GOT3 (cell line): ENCODE measurements around the gene KHNYN.
"Not testable (repeated sequence)": the region's sequence is repeated elsewhere in the genome, so short reads cannot be mapped to it uniquely, and the experiment has no call there.

Experiments used
- DNase-seq: peaks from one replicate; lab custom pipeline; 2025; ENCODE audit warnings: mixed read lengths; lab: John Stamatoyannopoulos, UW

The KHNYN gene

DNA sequence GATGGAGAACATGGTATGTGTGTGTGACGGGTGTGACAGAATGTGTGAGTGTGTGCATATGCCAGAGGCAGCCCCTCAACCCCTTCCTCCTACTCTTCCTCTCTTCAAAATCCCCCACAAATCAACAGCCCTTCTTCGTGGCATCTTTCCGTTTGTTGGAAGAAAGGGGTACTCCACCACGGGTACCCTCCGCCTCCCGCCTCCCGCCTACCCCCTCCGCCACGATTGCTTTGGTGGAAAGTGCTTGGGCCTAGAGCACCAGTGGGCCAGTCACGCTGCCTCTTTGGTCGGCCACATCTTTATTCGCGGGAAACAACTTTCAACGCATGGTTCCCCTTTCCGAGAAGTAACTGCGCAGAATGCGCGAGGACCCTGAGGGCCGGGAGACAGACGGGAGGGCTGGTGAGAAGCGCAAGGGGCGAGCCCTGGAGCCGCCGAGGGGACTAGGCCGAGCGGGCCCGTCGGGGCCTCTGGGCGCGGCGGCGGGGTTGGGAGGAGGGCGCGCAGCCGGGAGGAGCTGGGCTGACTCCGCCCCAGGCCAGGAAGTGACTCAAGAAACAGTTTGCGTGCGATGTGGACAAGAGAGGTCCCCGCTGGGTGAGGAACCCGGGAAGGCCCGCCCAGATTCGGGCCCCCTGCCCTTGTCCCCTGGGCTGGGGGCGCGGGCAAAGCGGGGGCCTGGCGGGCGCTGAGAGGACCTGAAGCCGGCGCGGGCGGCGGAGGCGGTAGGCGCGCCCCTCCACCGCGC, at the start of gene KHNYN, which contains the start of gene CBLN3:
KHNYN (plus strand) TSS at position 560 of the 748 bp plus-strand sequence. CDS start 777 bp downstream, outside the sequence.
CBLN3 (minus strand) TSS at position 274 of the 748 bp plus-strand sequence. CDS start 614 bp downstream, outside the sequence.
- peak; percentile 49 for DNase-seq

DNA sequence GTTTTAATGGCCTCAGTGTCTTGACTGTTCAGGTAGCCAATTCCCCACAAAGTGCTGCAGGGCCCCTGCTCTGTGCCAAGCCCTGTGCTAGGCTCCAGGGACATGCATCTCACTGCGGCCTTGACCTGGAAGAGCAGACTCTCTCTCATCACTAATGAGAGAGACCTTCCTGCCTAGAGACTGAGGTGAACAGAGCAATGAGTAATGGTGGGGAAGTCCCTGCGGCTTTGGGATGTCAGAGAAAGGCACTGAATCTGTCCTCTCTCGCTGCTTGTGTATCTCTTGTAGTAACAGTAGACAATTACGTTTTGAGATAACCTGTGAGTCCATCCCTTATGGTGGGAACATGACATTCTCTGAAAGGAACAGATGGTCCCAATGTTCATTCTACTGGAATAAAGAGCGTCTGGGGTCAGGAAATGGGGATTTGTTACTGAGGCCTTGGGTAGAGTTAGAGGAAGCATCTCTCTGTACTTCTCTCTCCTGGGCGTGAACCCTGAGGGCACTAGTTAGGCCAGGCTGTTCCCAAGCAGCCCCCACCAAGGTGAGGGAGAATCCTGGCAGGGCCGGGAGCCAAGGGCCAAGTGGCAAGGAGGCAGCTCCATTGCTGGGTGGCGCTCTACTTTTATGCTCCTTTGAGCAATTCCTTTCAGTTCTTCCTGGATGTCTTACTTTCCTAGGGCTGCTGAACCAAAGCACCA, 48.2 kb upstream of the KHNYN start:
- no peak for DNase-seq

DNA sequence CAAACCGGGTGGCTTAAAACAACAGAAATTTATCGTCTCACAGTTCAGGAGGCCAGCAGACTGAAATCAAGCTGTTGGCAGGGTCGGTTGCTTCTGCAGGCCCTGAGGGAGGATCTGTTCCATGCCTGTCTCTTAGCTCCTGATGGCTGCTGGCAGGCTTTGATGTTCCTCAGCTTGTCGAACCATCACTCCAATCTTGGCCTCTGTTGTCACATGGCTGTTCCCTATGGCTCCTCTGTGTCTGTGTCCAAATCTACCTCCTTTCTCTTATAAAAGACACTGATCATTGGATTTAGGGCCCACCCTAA, 47.7 kb upstream of the KHNYN start:
- no peak for DNase-seq

DNA sequence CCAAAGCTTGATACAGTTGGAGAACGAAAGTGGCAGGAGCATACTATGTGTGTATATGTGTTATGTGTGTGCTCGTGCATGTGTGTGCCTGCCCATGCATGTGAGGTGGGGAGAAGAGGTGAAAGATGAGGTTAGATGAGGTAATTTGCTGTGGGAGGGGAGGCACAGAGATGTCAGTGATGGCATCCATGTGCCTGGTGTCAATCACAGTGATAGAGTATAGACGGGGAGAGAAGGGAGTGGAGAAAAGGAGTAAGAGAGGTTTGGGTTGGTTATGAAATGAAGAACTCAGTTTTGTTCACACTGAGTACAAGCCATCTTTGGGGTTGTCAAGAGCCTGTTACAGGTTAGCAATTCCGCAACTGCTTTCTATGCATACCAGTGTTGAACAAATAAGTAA, 45.6 kb upstream of the KHNYN start:
- no peak for DNase-seq

DNA sequence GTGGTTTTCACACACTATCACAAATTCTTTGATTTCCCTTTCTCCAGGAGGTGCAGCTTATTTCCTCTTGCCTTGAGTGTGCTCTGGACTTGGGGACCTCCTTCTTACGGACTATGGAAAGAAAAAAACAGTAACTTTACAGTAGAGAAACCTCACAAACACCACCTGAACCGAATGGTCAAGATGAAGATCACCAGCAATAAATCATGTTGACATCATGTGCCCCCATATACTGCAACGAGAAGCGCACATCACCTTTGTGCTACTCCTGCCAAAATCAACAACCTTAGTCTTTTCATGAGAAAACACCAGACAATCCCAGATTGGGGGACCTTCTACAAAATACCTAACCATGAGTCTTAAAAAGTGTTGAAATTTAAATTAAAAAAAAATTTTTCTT, 44.2 kb upstream of the KHNYN start:
- no peak for DNase-seq

DNA sequence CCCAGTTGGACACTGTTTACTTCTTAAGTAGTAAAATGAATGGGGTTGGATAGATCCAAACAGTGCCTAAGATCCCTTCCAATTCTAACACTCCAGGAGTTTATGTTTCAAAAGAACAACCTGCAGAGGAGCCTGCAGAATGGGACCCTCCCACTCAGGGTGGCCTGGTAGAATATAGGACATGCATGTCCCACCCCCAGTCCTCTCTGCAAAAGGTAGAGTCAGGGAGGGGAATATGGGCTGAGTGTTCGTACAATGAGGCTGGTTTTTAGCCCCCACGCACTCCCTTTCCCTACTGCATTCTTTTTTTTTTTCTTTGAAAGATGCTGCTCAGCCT, 42.8 kb upstream of the KHNYN start:
- no peak for DNase-seq

DNA sequence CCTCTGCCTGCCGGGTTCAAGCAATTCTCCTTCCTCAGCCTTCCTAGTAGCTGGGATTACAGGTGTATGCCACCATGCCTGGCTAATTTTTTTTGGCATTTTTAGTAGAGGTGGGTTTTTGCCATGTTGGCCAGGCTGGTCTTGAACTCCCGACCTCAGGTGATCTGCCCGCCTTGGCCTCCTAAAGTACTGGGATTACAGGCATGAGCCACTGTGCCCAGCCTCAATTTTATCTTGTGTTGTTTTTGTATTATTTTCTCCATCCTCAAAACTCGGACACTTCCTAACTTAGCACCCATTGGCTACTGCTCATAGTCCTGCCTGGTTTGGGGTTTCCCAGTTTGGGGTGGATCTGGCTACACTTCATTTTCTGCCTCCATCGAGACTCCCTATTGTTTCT, 42.2 kb upstream of the KHNYN start:
- not testable (repeated sequence) for DNase-seq

DNA sequence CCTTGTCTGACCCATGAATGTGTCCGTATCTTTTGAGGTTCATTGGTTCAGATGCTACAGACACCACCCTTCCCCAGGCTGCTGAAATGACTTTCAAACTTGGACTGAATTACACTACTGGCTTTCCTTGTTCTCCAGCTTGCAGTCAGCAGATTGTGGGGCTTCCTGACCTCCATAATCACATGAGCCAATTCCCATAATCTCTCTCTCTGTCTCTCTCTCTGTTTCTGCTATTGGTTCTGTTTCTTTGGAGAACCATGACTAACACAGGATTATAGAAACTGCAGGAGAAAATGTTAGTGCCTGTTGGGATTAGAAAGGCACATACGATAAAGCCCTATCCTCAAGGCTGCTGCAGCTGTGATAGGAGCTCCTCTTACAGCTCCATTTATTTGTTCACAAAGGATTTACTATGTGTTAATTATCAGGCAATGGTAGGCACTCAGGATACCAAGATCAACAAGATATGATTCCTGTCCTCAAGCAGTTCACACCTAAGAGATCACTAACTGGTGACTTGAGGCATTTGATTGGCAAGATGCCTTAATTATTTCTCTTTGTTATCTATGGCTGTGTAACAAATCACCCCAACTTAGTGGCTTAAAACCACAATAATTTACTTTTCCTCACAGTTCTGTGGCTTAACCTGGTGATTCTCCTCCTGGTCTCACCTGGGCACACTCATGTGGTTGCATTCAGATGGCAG, 41.1 kb upstream of the KHNYN start:
- no peak for DNase-seq

DNA sequence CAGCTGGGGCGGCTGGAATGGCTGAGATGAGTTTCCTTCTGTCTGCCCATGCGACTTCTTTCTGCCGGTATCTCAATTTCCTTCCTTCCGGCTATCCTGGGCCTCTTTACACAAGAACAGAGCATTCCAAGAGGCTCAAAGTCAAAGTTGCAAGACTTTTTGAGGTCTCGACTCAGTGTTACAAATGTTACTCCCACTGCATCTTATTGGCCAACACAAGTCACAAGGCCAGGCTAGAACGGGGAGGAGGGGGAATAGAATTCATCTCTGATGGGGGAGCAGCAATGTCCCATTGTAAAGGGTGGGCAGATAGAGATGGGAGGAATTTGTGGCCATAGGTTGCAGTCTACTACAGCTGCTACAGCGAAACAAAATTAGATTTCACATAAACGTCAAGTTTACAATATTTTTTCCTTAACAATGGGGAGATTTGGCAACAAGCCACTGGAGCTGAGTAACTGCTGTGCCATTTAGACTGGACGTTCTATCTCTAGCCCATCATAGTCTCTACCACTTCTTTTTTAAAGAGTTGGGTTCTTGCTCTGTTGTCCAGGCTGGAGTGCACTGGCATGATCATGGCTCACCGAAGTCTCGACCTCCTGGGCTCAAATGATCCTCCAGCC, 40.4 kb upstream of the KHNYN start:
- DNase-seq, result no peak

DNA sequence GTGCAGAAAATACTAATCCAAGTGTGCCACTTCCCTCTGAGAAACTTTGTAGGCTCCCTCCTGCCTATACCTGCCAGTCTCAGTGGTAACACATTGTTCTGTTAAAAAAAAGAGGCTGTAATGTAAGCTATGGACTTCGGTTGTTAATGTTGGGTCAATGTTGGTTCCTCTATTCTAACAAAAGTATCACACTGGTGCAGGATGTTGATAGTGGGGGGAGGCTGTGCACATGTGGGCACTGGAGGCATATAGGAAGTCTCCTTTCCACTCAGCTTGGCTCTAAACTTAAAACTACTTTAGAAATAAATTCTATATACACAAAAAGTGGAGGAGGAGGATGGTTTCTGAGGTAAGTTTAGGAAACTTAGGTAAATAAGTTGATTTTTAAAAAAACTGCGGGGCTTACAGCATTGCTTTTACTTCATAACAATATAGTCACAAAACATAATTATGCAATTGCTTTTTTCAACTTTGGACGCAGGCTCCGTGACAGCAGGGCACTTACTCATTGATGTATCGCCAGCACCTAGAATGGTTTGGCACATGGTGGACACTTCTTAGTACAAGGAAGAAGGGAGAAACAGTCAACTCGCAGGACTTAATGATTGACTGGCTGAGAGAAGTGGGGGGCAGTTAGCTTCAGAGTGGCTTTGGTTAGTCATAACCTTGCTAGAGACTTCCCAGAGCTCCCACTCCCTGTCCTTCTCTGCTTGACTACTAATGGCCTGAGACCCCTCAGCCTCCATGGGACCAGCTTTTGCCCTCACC, 38.9 kb upstream of the KHNYN start:
- DNase-seq, result no peak

DNA sequence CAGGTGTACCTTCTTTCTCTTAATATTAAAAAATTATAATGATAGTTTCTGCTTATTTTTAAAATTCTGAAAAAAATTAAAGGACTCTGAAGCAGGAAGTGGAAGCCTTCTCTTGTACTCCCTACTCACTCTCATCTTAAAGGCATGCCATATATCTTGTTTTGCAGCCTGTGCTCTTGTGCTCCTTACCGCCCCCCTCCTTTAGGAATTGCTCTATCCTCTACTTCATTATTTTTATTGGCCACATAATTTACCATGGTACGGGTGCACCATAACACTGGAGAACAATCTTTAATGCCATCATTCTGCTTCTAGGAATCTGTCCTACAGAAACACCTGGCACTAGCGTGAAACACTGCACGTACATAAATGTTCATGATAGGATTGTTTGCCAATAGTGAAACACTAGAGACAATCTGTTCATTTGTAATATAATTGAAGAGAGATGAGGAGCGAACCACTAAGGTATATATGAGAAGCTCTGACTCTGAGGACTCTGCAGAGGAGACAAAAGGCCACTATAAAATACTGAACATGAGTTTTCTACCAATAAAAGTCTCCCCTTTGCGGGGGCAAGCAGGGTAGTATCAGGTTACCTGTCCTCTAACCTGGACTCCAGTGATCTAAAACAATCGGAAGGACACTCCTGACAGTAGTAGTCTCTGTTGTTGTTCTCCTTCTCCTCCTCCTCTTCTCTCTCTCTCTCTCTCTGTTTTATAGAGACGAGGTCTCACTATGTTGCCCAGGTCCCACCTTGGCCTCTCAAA, 37.2 kb upstream of the KHNYN start:
- DNase-seq, result no peak

DNA sequence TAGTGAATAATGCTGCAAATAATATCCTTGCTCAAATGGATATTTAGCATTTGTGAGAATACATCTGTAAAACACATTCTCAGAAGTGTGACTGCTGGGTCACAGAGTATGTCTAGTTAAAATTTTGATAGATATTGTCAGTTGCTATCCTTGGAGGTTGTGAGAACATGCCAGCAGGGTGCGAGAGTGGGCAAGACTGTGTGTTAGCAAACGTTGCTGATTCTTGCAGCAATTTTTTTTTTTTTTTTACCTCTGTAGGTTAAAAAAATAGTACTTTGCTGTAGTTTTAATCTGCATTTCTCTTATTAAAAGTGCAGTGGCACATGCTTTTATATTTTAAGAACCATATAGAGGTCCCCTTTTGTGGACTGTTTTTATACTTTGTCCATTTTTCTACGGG, 35.5 kb upstream of the KHNYN start:
- DNase-seq, result no peak

DNA sequence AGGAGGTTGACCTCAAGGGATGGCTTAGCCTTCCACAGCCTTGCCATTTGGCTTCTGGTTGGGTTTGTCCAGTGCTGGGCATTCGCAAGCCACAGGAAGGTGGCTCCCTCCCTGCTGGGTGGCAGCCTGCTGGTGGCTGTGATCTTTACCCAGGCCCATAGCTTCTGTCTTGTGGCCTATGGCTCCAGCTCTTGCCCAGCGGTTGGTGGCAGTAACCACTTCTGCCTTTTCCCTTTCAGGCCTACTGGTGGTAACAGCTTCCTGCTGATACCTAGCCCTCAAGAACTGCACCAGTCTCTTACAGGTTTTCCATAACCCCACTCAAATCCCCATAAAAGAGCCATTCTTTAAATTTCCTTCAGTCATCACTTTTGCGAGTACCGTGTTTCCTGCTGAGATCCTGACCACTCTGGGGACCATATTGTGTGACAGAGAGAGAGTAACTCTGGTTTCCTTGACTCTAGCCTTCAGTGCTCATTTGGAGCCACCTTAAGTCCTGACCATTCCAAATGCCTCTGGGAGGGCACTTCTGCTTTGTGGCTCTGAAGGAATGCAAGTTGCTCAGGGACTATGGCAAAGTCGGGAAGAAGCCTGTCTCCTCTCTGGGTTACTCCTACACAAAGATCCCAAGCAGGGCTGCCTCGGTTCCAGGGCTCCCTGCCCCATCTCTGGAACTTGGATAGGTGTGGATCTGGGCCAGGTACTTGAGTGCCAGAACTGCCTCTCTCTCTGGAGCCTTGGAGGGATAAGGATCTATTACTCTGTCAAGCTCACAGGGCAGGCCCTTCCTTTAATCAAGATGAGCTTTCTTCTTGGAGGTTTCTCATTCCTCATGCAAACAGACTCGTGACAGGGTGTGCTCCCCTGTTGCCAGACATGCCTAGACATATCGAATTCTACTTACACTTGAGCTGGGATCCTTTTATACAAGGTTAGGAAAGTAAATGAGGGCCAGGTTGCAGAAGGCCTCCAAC, 33.9 kb upstream of the KHNYN start:
- DNase-seq, result no peak

DNA sequence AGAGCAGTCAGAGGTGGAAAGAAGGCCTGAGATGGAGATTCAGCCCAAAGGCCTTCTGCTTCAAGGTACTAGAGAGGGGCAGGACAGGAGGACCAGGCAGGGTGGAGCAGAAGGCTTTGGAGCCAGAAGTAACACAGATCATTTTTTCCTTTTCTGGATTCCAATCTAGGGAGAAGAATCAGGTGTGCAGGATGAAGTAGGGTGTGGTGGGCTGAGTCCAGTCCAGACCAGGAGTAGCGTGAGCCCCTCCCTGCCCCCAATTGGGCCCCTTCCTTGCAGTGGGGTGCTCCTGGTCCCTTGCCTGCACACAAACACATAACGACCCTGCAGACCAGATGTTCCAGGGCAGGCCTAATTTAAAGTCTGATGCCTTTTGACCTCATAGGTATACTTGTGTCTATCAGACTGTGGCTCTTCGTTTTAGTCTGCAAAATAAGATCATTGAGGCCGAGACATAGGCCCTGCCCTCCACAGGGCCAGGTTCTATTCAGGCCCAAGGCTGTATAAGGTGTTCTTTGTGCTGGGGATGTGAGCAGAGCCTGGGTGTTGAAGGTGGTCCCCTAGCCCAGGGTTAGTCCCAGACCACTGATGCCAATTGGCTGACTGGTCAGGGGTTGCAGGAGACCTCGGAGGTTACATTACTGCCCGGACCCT, 32.0 kb upstream of the KHNYN start:
- DNase-seq, result no peak

DNA sequence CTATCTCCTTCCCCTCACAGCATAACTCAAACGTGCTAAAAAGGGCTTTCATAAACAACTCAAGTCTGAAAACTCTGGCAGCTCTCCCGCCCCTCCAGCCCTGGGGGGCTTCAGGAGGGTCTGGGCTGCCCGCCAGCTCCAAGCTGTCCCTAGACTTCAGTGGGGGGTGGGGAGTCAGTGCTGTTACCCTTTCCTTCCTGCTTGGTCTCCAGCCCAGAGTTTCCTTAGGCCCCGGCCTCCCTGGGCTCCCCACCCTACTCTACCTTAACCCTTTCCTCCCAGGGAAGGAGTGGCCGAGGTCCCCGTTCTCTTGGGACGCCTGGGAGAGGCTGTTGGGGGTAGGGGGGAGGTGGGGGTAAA, 31.5 kb upstream of the KHNYN start:
- no peak for DNase-seq

DNA sequence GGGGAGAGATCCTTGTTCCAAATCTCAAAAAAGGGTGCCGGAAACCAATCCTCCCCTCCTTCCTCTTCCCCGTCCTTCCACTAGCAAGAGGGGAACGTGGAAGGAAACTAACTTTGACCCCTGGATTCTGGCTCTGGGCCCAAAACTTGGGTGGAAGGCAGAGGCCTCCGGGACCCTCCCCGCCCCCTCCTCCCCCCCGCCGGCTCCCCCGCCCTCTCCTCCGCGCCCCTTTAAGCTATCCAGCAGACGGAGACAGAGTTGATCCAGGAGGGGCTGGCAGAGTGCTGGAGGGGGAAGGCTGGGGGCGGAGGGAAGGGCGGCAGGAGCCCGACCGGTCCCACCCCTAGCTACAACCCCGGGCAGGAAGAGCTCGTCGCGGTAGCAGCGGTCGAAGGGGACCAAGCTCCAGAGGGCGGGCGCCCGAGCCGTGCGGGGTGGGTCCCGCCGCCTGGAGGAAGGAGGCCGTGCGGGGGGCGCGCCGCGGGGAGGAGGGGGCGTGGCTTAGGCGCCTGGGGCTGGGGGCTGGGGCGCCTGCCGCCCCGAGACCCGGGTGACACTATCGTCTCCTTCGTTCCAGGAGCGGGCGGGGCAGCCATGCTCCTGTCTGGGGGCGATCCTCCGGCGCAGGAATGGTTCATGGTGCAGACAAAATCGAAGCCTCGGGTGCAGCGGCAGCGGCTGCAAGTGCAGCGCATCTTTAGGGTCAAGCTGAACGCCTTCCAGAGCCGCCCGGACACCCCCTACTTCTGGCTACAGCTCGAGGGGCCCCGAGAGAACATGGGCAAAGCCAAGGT, 30.9 kb upstream of the KHNYN start, which contains the start of gene NYNRIN:
NYNRIN (plus strand) TSS at position 351 of the 794 bp plus-strand sequence; CDS start at position 595, 244 bp downstream.
- DNase-seq, result no peak

DNA sequence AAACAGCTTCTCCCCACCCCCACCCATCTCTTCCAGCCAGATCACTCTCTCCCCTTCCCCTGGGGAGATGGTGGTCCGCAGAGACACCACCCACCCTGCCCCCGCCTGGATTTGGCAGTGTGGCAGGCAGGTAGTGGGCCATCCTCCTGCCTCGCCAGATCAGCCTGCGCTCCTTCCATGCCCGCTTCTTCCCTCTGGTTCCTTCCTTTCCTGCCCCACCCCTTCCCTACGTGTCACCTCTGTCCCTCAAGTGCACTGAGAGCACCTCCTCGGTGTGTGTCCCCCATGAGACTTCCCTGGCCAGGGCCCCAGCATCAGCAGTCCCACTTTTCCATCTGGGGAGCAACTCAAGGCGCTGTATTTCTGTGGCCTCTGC, 30.3 kb upstream of the KHNYN start:
- no peak for DNase-seq

DNA sequence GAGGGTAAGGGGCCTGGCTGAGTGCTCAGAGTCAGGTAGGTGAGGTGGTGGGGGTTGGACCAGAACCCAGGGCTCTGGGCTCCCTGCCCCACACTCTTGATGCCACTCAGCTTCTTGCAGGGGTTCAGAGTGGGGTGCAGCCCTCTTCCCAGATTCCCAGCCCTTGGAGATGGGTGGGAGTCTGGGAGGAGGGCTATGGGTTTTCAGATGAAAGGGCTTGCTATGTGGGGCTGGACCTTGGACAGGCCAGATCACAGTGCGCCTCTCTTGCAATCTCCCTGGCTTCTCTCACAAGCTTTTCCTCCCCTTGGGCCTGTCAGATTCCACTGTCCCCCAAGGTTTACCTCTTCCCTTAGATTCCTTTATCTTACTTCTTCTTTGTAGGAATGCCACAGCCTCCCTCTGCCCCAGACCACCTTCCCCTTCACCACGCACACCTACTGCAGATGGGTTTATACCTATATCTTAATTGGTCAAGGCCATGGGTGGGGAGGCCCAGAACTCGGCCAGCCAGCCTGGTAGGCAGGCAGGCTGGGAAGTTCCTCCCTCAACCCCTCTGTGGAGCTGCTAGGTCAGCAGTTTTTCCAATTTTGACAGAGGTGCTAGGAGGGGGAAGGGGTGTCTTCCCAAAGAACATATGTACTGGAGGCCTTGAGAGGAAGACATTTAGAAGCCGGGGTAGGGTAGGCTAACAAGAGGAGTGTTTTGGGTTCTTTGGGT, 29.6 kb upstream of the KHNYN start:
- DNase-seq, result no peak
